Measurements from ENCODE around the gene ACBD6.

ACBD6 gene

GRCh38 chr1:180310095-180310494 lies 192.3 kb downstream of the ACBD6 start:
- TF ChIP-seq PRDM4 (tag by site-specific recombination; IDR thresholded peaks at IDR 0.05) (no peak), ZSCAN5A (tag by site-specific recombination; IDR thresholded peaks at IDR 0.05) (no peak), BCL11B (tag by site-specific recombination; IDR thresholded peaks at IDR 0.05; ENCODE audit: low read depth) (no peak), ZNF274 (IDR thresholded peaks at IDR 0.05; ENCODE audit: low read length) (no peak), ZNF274 (tag by site-specific recombination; IDR thresholded peaks at IDR 0.05; ENCODE audit: borderline replicate concordance) (no peak)
- no peaks in the 10 kb centered on the region for H3K9me3 ChIP-seq (ENCODE audit: control insufficient read depth, insufficient read depth, low read depth, low read length)
- H3K36me3 ChIP-seq (ENCODE audit: control insufficient read depth in 2 of 2, insufficient read depth in 1 of 2, low read length in 2 of 2) = peaks cover 0 to 11% of the 10 kb centered on the region in 2 experiments; a peak in 1 of 3 replicates
- H3K4me3 ChIP-seq (ENCODE audit: low read depth, low read length) = no peak overlapping the region
- no peak overlapping the region for H3K27ac ChIP-seq (ENCODE audit: extremely low read depth, low read depth, low read length)
- no peaks in the 10 kb centered on the region for H3K4me1 ChIP-seq (ENCODE audit: control insufficient read depth, insufficient read depth, low read length)
- CTCF ChIA-PET = interaction anchor here (0.7 to 1.6 kb wide), 2 partner anchors 19 to 57 kb away, joined by 4 read pairs; no protein-coding TSS in a partner anchor
- POLR2A ChIA-PET = no interaction called here

GRCh38 chr1:180309338-180309737 lies 193.0 kb downstream of the ACBD6 start:
- POLR2A ChIA-PET = no interaction called here
- CTCF ChIA-PET = interaction anchor here (0.6 to 1.6 kb wide), 4 partner anchors 20 to 847 kb away, joined by 3 to 4 read pairs (median 3); no protein-coding TSS in a partner anchor
- Histone ChIP-seq H3K27ac (ENCODE audit: extremely low read depth, low read depth, low read length) (no peak overlapping the region), H3K4me3 (ENCODE audit: low read depth, low read length) (no peak overlapping the region), H3K4me1 (ENCODE audit: control insufficient read depth, insufficient read depth, low read length) (no peaks in the 10 kb centered on the region), H3K36me3 (ENCODE audit: control insufficient read depth in 2 of 2, insufficient read depth in 1 of 2, low read length in 2 of 2) (peaks cover 0 to 11% of the 10 kb centered on the region in 2 experiments; a peak in 1 of 3 replicates), H3K9me3 (ENCODE audit: control insufficient read depth, insufficient read depth, low read depth, low read length) (no peaks in the 10 kb centered on the region)
- TF ChIP-seq ZNF202 (tag by site-specific recombination; IDR thresholded peaks at IDR 0.05; ENCODE audit: borderline replicate concordance) = no peak
- TF ChIP-seq ZNF514 (tag by site-specific recombination; IDR thresholded peaks at IDR 0.05) = no peak
- no peak for TF ChIP-seq ZNF529 (tag by site-specific recombination; IDR thresholded peaks at IDR 0.05; ENCODE audit: insufficient replicate concordance)
- TF ChIP-seq ZNF488 (tag by site-specific recombination; IDR thresholded peaks at IDR 0.05) = no peak
- TF ChIP-seq PRDM10 (tag by site-specific recombination; IDR thresholded peaks at IDR 0.05) = no peak
- TF ChIP-seq SP3 (tag by site-specific recombination; IDR thresholded peaks at IDR 0.05) = no peak
- no peak for TF ChIP-seq ZNF140 (tag by site-specific recombination; IDR thresholded peaks at IDR 0.05)
- no peak for TF ChIP-seq ZNF677 (tag by site-specific recombination; IDR thresholded peaks at IDR 0.05)

Data from HEK293 (cell line).